Activated CD4-positive, alpha-beta memory T cell treated with anti-CD3 and anti-CD28 coated beads for 36 hours (primary cell): ENCODE measurements around the gene INPP4A. TPM values are rescaled to one million over a fixed set of nuclear protein-coding genes. Genes with fewer than 3 reads are reported as not detected.

Experiments used
- CTCF ChIA-PET: fragments of 350-600 bp; sonication (Branson Sonifier 250); formaldehyde crosslinking; loops from one replicate; lab custom pipeline; 2021; ENCODE audit warnings: antibody characterized with exemption, inconsistent platforms; lab: Charles Lee
- POLR2A ChIA-PET: fragments of 350-600 bp; sonication (Branson Sonifier 250); formaldehyde crosslinking; loops from one replicate; lab custom pipeline; 2021; ENCODE audit warnings: antibody characterized with exemption; lab: Charles Lee
- DNase-seq: peaks from one replicate; pipeline ENCODE4 v3.0.0-alpha.2; 2020
- H3K27ac Mint-ChIP-seq: one replicate; pipeline ENCODE4 v1.8.0; 2021; ENCODE audit warnings: mixed read lengths
- H3K27me3 Mint-ChIP-seq: one replicate; pipeline ENCODE4 v1.8.0; 2021; ENCODE audit warnings: mixed read lengths
- H3K36me3 Mint-ChIP-seq: one replicate; pipeline ENCODE4 v1.8.0; 2021; ENCODE audit warnings: mixed read lengths
- H3K4me1 Mint-ChIP-seq: one replicate; pipeline ENCODE4 v1.8.0; 2021; ENCODE audit warnings: low read depth, mixed read lengths
- H3K4me3 Mint-ChIP-seq: one replicate; pipeline ENCODE4 v1.8.0; 2021; ENCODE audit warnings: mild to moderate bottlenecking, mixed read lengths
- H3K9me3 Mint-ChIP-seq: one replicate; pipeline ENCODE4 v1.8.0; 2021; ENCODE audit warnings: mixed read lengths
- intact Hi-C: fragments of 100-400 bp; cut with micrococcal nuclease; formaldehyde crosslinking; loops from one replicate; pipeline ENCODE4 v1.15.1; 2023
- total RNA-seq, 2 experiments: library from RNA; stranded (reverse); gene quantifications; one replicate each; pipeline ENCODE4 v1.2.3, GENCODE V29; 2021

The INPP4A gene
- total RNA-seq, 2 experiments from 2014 or later: 40.7 to 42.0 TPM

DNA sequence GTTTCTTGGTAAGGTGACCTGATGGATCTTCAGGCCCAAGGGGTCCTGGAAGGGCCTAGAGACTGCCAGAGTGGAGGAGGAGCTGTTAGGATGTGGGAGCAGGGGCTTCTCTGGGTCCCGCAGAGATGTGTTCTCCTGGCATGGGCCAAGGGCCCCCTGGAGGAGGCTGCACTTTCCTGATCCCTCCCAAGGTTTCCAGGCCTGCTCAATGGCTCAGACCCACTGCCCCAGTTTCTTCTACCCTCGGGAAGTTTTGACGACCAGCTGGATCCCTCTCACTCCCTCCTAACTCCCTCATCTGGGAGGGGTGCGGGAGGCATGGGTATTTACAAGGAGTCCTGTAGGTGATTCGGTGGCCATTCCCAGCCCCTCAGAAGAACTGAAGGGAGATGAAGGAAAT lies 127.6 kb downstream of the INPP4A start:
- Mint-ChIP-seq H3K27ac (no peak overlapping the region), H3K9me3 (no peaks in the 10 kb centered on the region), H3K4me1 (no peaks in the 10 kb centered on the region), H3K36me3 (peaks cover 20% of the 10 kb centered on the region), H3K27me3 (no peaks in the 10 kb centered on the region), H3K4me3 (no peak overlapping the region)
- ChIA-PET CTCF (interaction anchor here (1.2 to 4.4 kb wide), 3 partner anchors 14 to 160 kb away, joined by 3 to 48 read pairs (median 10); no protein-coding TSS in a partner anchor), POLR2A (no interaction called here)
- intact Hi-C loops: no loop called here
- DNase-seq: no peak

DNA sequence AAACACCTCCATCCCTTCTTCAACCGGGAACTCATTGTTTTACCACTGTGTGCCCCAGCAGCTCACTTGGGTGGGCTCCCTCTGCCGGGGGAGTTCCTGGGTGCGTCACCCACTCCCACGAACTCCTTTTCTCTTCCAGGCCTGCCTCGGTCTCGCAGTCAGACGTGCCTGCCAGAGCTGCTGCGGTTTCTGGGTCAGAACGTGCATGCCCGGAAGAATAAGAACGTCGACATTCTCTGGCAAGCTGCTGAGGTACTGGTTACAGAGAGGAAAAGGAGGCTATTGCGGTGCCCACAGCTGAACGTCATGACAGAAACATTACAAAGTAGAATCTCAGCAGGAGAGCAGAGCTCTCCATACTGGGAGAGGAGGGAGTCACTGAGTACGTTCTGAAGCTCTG lies 128.0 kb downstream of the INPP4A start:
- H3K27ac Mint-ChIP-seq: no peak overlapping the region
- DNase-seq: no peak
- H3K4me3 Mint-ChIP-seq: no peak overlapping the region
- no peaks in the 10 kb centered on the region for H3K27me3 Mint-ChIP-seq
- H3K36me3 Mint-ChIP-seq: peaks cover 23% of the 10 kb centered on the region
- H3K4me1 Mint-ChIP-seq: no peaks in the 10 kb centered on the region
- intact Hi-C loops: no loop called here
- ChIA-PET CTCF (interaction anchor here (0.7 to 2.6 kb wide), 3 partner anchors 12 to 160 kb away, joined by 3 to 10 read pairs (median 3); no protein-coding TSS in a partner anchor), POLR2A (no interaction called here)
- H3K9me3 Mint-ChIP-seq: no peaks in the 10 kb centered on the region

DNA sequence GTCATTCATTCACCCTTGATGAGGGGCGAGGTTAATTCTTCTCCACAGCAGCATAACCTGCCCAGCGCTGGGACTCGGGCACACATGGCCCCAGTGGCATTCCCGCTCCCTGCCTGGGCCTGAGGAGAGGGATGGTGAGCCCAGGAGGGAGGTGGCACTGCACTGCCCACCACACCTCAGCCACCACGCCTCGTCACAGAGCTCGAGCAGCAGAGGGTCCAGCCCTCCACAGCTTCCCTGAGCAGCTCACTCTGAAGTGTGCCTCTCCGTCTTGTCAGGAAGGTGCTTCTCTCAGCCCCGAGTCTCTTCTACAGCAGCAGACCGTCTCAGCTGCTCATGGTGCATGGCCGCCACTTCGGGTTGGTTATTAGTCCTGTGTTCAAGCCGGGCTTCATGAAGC lies 128.8 kb downstream of the INPP4A start:
- ChIA-PET CTCF (interaction anchor here (0.7 to 2.6 kb wide), 3 partner anchors 12 to 161 kb away, joined by 3 to 10 read pairs (median 3); no protein-coding TSS in a partner anchor), POLR2A (no interaction called here)
- no peaks in the 10 kb centered on the region for H3K4me1 Mint-ChIP-seq
- H3K27ac Mint-ChIP-seq: no peak overlapping the region
- H3K27me3 Mint-ChIP-seq: no peaks in the 10 kb centered on the region
- DNase-seq: no peak
- no peaks in the 10 kb centered on the region for H3K9me3 Mint-ChIP-seq
- no peak overlapping the region for H3K4me3 Mint-ChIP-seq
- H3K36me3 Mint-ChIP-seq: peaks cover 29% of the 10 kb centered on the region
- intact Hi-C loops: no loop called here

DNA sequence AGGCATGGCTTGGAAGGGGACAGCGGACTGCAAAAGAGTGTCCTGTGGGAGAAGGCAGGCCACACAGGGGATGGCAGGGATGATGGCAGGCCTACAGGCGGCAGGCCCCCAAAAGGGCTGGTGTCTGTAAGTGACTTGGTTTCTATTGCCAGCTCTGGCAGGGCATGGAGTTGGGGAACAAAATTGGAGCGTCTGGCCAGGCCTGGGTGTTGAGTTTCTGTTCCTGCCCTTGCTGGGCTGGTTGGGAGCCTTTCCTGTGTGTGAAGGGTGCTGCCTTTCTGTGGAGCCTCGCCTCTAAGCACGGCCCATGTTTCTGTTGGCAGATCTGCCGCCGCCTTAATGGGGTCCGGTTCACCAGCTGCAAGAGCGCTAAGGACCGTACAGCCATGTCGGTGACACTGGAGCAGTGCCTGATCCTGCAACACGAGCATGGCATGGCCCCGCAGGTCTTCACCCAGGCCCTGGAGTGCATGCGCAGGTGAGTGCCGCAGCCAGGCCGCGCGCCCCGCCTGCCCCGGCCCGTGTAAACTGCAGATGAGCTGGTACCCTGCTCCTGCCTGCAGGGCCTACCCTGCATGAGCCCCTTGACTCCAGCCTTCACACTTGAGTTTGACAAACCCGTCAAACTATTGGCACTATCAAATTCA lies 132.1 kb downstream of the INPP4A start:
- Mint-ChIP-seq H3K36me3 (peaks cover 20% of the 10 kb centered on the region), H3K4me1 (no peaks in the 10 kb centered on the region), H3K4me3 (no peak overlapping the region), H3K9me3 (no peaks in the 10 kb centered on the region), H3K27me3 (no peaks in the 10 kb centered on the region), H3K27ac (no peak overlapping the region)
- DNase-seq: no peak
- POLR2A ChIA-PET: no interaction called here
- intact Hi-C loops: no loop called here
- CTCF ChIA-PET: interaction anchor here (1.3 to 4.1 kb wide), 2 partner anchors 8 to 11 kb away, joined by 3 to 24 read pairs; no protein-coding TSS in a partner anchor

DNA sequence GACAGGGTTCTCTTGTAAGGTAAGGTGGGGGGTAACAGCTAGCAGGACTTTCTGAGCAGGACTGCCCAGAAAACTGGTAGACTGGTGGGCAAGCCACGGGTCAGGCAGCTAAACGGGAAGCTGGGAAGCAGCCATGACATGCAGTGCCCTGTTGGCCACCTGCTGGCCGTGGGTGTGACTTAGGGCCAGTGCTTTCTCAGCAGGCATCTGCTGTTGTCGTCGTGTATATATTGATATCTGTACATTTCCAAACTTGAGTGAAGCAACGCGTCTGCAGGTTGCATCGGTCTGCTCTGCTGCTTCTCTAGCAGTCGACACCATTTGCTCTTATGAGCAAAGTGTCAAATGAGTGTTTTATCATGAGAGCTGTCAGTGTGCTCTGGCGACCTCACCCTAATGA lies 132.7 kb downstream of the INPP4A start:
- intact Hi-C loops: no loop called here

DNA sequence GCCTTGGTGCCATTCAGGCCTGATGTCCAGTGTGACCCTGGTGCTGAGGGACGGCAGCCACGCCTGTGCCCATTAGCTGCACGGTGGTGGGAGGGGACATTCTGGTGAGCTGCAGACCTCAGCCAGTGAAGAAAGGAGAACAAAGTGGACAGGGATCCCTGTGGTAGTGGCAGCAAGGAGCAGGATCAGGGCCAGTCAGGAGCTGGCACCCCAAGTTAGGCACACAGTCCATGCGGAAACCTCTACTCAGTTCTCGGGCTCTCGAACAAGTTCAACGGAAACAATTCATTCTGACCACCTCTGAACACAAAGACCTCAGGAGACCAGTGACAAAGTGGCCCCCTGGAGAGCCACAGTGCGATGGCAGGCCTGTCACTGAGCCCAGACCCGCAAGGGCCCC lies 133.6 kb downstream of the INPP4A start:
- no peak for DNase-seq
- Mint-ChIP-seq H3K4me1 (no peaks in the 10 kb centered on the region), H3K9me3 (no peaks in the 10 kb centered on the region), H3K4me3 (no peak overlapping the region), H3K36me3 (peaks cover 20% of the 10 kb centered on the region), H3K27me3 (no peaks in the 10 kb centered on the region), H3K27ac (no peak overlapping the region)
- intact Hi-C loops: no loop called here
- CTCF ChIA-PET: interaction anchor here (0.6 to 4.1 kb wide), 3 partner anchors 9 to 50 kb away, joined by 3 to 24 read pairs (median 4); no protein-coding TSS in a partner anchor
- POLR2A ChIA-PET: no interaction called here

More for the DNA sequence above, 132.7 kb downstream of the INPP4A start:
- CTCF ChIA-PET: interaction anchor here (1.3 to 4.1 kb wide), 2 partner anchors 9 to 10 kb away, joined by 3 to 24 read pairs; no protein-coding TSS in a partner anchor
- Mint-ChIP-seq H3K4me1 (no peaks in the 10 kb centered on the region), H3K9me3 (no peaks in the 10 kb centered on the region), H3K27me3 (no peaks in the 10 kb centered on the region), H3K4me3 (no peak overlapping the region), H3K27ac (no peak overlapping the region), H3K36me3 (peaks cover 20% of the 10 kb centered on the region)
- no peak for DNase-seq
- POLR2A ChIA-PET: no interaction called here

DNA sequence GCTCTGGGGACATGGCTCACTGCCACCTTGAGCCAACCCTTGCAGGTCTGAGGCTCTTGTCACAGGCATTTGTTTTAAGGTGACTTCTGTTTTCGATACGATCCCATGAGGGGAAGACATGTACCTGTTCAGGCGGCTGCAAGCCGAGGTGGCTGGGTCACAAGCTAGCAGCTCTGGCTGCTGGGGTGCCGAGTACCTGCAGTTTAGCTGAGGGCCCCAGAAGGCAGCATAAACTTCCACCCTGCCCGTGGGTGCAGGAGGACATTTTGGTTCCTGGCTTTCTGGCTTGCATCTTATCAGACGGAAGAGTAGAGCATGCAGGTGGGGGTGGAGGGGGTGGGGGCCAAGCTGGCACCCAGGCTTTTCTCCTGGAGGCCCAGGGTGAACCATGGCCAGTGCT lies 135.3 kb downstream of the INPP4A start:
- CTCF ChIA-PET: interaction anchor here (1.1 to 4.1 kb wide), 2 partner anchors 11 to 22 kb away, joined by 3 to 24 read pairs; no protein-coding TSS in a partner anchor
- DNase-seq: no peak
- Mint-ChIP-seq H3K36me3 (peaks cover 18% of the 10 kb centered on the region), H3K27ac (no peak overlapping the region), H3K9me3 (no peaks in the 10 kb centered on the region), H3K27me3 (no peaks in the 10 kb centered on the region), H3K4me3 (no peak overlapping the region), H3K4me1 (no peaks in the 10 kb centered on the region)
- POLR2A ChIA-PET: no interaction called here
- intact Hi-C loops: no loop called here

DNA sequence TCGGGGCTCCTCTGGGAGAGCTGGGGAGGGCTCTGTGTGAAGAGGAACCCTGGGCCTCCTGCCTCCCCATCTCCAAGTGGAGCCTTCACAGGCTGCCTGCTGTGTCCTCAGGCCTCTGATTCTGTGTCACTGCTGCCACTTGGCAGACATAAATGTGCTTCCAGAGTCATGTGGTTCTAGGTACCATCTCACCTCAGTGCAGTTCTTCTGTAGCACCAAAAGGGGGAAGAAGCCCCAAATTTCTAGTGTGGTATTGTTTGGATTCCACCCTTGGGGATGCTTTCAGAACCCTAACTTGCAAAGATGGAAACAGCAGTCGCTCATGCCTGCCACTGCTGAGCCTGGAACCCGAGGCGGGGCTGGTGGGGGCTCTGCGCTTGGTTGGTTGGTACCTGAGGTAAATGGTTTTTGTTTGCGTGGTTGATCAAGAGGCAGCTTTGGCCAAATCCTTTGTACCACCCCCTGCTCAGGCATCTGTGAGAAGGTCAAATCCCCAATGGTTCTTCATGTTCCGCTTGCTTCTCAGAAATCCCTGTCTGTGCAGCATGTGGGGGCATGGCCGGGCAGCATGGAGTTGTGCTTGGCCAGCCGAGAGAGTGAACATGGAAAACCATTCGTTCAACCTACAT lies 136.1 kb downstream of the INPP4A start:
- H3K27ac Mint-ChIP-seq: no peak overlapping the region
- intact Hi-C loops: no loop called here
- no peaks in the 10 kb centered on the region for H3K27me3 Mint-ChIP-seq
- no peaks in the 10 kb centered on the region for H3K4me1 Mint-ChIP-seq
- ChIA-PET POLR2A (no interaction called here), CTCF (interaction anchor here (4.1 kb wide), 1 partner anchor 12 kb away, joined by 24 read pairs; no protein-coding TSS in a partner anchor)
- H3K4me3 Mint-ChIP-seq: no peak overlapping the region
- H3K36me3 Mint-ChIP-seq: peaks cover 20% of the 10 kb centered on the region
- no peak for DNase-seq
- H3K9me3 Mint-ChIP-seq: no peaks in the 10 kb centered on the region

DNA sequence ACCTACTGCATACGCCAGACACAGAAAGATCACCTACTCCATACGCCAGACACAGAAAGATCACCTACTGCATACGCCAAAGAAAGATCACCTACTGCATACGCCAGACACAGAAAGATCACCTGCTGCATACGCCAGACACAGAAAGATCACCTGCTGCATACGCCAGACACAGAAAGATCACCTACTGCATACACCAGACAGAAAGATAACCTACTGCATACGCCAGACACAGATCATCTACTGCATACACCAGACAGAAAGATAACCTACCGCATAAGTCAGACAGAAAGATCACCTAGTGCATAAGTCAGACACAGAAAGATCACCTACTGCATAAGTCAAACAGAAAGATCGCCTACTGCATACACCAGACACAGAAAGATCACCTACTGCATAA lies 137.9 kb downstream of the INPP4A start:
- CTCF ChIA-PET: interaction anchor here (0.8 kb wide), 1 partner anchor 483 kb away, joined by 3 read pairs; no protein-coding TSS in a partner anchor
- no peaks in the 10 kb centered on the region for H3K4me1 Mint-ChIP-seq
- H3K9me3 Mint-ChIP-seq: no peaks in the 10 kb centered on the region
- H3K27me3 Mint-ChIP-seq: no peaks in the 10 kb centered on the region
- no peak for DNase-seq
- H3K4me3 Mint-ChIP-seq: no peak overlapping the region
- intact Hi-C loops: no loop called here
- H3K36me3 Mint-ChIP-seq: peaks cover 22% of the 10 kb centered on the region
- POLR2A ChIA-PET: no interaction called here
- H3K27ac Mint-ChIP-seq: no peak overlapping the region

DNA sequence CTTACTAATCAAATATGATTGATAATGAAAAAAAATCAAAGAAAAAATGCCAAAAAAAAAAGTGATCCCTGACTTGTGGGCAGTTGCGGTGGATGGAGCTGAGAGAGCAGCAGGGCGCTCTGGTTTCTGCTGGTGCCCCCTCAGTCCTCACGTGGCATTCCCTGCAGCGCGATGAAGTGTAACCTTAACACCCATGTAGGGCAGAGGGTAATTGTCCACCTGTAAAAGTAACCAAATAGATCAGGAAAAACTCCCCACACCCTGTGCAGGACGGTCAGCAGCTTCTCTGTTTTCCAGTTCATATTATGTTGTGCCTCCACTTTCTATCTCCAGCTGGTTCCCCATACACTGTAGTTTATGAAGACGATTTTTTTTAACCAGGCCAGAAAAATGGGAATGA lies 138.6 kb downstream of the INPP4A start:
- Mint-ChIP-seq H3K9me3 (no peaks in the 10 kb centered on the region), H3K27me3 (no peaks in the 10 kb centered on the region), H3K4me3 (no peak overlapping the region), H3K27ac (no peak overlapping the region), H3K4me1 (no peaks in the 10 kb centered on the region), H3K36me3 (peaks cover 15% of the 10 kb centered on the region)
- ChIA-PET POLR2A (no interaction called here), CTCF (interaction anchor here (0.9 kb wide), 1 partner anchor 15 kb away, joined by 3 read pairs; no protein-coding TSS in a partner anchor)
- intact Hi-C loops: no loop called here
- DNase-seq: no peak

DNA sequence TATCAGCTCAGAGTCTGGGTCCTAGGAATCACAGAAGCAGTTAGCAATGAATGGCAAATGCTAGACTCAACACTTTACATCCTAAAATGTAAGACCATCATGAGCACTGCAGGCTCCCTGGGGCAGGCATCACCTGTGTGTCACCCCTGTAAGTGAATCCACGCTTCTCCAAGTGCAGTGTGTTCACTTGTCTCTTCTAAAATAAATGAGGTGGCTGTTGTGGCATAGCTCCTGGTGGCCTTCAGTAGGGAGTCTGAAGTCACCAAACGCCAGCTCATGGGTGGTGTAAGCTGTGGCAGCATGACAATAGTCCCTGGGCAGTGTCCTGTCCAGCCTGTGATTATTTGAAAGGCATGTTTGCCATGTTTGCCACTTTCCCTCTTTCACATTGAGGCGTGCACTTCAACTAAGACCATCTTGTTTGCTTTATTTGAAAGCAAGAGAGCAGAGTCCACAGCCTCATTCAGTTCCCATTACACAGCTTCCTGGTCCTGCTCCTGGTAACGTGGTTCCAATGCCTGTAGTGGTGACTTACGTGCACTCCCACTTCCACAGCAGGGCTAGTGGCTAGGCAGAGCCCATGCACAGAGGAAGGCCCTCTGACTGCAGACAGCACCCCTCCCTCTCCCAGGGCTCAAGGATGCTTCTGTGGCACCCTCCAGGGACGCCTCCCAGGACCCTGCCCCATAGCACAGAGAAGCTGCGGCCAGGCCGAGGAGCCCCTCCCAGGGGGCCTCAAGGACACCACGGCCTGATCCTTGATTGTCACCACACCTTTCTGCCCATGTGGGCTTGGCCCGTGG lies 139.4 kb downstream of the INPP4A start:
- CTCF ChIA-PET: interaction anchor here (0.9 kb wide), 1 partner anchor 15 kb away, joined by 3 read pairs; no protein-coding TSS in a partner anchor
- Mint-ChIP-seq H3K27ac (no peak overlapping the region), H3K4me1 (no peaks in the 10 kb centered on the region), H3K4me3 (no peak overlapping the region), H3K9me3 (no peaks in the 10 kb centered on the region), H3K36me3 (peaks cover 15% of the 10 kb centered on the region), H3K27me3 (no peaks in the 10 kb centered on the region)
- DNase-seq: no peak
- intact Hi-C loops: no loop called here
- POLR2A ChIA-PET: no interaction called here
